ENCODE results near the gene ZNF276.

DNA sequence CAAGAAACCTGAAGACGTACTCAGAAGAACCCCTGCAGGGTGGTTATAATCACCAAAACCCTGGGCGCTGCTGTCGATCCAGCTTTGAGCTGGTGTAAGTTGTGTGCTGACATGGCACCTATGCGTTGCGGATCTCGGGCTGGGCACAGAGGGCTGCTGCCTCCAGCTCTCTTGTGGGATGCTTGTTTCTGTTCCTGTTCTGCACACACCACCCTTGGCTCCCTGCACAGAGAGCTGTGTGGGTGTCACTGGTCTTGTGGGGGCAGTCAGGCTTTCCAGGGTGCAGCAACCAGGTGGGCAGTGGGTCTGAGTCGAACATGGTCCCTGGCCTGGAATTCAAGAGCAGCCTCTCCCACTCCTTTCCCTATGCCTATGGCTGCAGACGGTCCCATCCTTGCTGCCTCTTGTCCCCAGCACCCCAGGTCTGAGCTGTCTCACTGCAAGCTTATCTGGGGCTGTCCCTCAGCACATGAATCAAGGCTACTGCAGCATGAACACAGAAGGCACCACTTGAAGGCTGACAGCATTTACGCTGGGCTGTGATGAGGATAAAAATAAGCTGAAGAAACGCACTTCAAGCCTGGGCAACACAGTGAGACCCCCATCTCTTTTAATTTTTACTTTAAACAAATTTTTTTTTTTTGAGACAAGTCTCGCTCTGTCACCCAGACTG lies 20.1 kb downstream of the ZNF276 start:
- TF ChIP-seq BHLHE40 (IDR thresholded peaks at IDR 0.05; ENCODE audit: borderline replicate concordance) (no peak), FOXM1 (IDR thresholded peaks at IDR 0.05; ENCODE audit: borderline replicate concordance) (no peak), SP1 (IDR thresholded peaks at IDR 0.05) (no peak), FOXK2 (IDR thresholded peaks at IDR 0.05) (no peak)

All from HEK293T (cell line).